Fibroblast of lung (primary cell): ENCODE measurements around the gene MAGEL2. TPM values are rescaled to one million over a fixed set of nuclear protein-coding genes. Genes with fewer than 3 reads are reported as not detected.

Source experiments
- DNase-seq, 2 donors: peaks; one replicate each; pipeline versions ENCODE4 v3.0.0 to v3.0.0-alpha.2; 2010; ENCODE audit warnings: low read depth in 2 of 2
- H2AFZ ChIP-seq: 2 replicates; pipeline ENCODE4 v1.5.1; 2012; ENCODE audit warnings: low read length, control low read depth, inconsistent platforms
- H3K27ac ChIP-seq: 2 replicates; pipeline ENCODE4 v1.5.1; 2011; ENCODE audit warnings: low read length, control low read depth; ENCODE audit not compliant: insufficient read depth
- H3K27me3 ChIP-seq: 2 replicates; pipeline ENCODE4 v1.5.1; 2011; ENCODE audit warnings: mild to moderate bottlenecking, low read length; ENCODE audit not compliant: control insufficient read depth, insufficient read depth
- H3K36me3 ChIP-seq: 2 replicates; pipeline ENCODE4 v1.5.1; 2011; ENCODE audit warnings: low read length; ENCODE audit not compliant: control insufficient read depth, insufficient read depth
- H3K4me1 ChIP-seq: 2 replicates; pipeline ENCODE4 v1.5.1; 2011; ENCODE audit warnings: low read length; ENCODE audit not compliant: control insufficient read depth, insufficient read depth; ENCODE audit errors: extremely low read depth
- H3K4me2 ChIP-seq: 2 replicates; pipeline ENCODE4 v1.5.1; 2011; ENCODE audit warnings: low read length, control low read depth; ENCODE audit not compliant: insufficient read depth; ENCODE audit errors: extremely low read depth
- H3K4me3 ChIP-seq, 4 experiments: fragments of 200-600 bp in 1 of 4; sonication (generic) in 1 of 4; replicated peaks in 1 of 4; 2 replicates each; pipeline ENCODE4 v1.5.1; 2011 to 2016; ENCODE audit warnings: low read length in 4 of 4, low read depth in 3 of 4, mild to moderate bottlenecking in 3 of 4, control low read depth in 2 of 4, inconsistent platforms in 1 of 4, mixed read lengths in 1 of 4; ENCODE audit not compliant: insufficient read depth in 1 of 4; ENCODE audit errors: control extremely low read depth in 1 of 4
- H3K79me2 ChIP-seq: 2 replicates; pipeline ENCODE4 v1.5.1; 2012; ENCODE audit warnings: mild to moderate bottlenecking, low read length, inconsistent platforms; ENCODE audit not compliant: control insufficient read depth, insufficient read depth
- H3K9ac ChIP-seq: 2 replicates; pipeline ENCODE4 v1.5.1; 2011; ENCODE audit warnings: mild to moderate bottlenecking, low read length, control low read depth; ENCODE audit not compliant: insufficient read depth
- H3K9me3 ChIP-seq: 2 replicates; pipeline ENCODE4 v1.5.1; 2012; ENCODE audit warnings: low read depth, low read length; ENCODE audit not compliant: control insufficient read depth, insufficient read depth
- H4K20me1 ChIP-seq: 2 replicates; pipeline ENCODE4 v1.5.1; 2011; ENCODE audit warnings: low read length; ENCODE audit not compliant: control insufficient read depth, insufficient read depth; ENCODE audit errors: extremely low read depth
- CTCF ChIP-seq, 2 donors: IDR thresholded peaks in 1 of 2; conservative IDR thresholded peaks in 1 of 2; 1 replicate in 1 of 2; 2 replicates in 1 of 2; pipeline ENCODE4 v1.5.1; 2011 to 2012; ENCODE audit warnings: low read length in 2 of 2, control low read depth in 1 of 2, inconsistent platforms in 1 of 2, low read depth in 1 of 2, mild to moderate bottlenecking in 1 of 2
- EZH2 ChIP-seq: IDR thresholded peaks from 2 replicates; pipeline ENCODE4 v1.5.1; 2012; ENCODE audit warnings: low read length, control low read depth, mild to moderate bottlenecking; ENCODE audit errors: missing control alignments
- polyA plus RNA-seq, 2 donors: library from polyadenylated mRNA; depleted of rRNA in 1 of 2; stranded (reverse) in 1 of 2; unstranded in 1 of 2; fragments of >200 nt; gene quantifications; 2 replicates each; pipeline ENCODE4 v1.2.1, GENCODE V29; 2011 to 2012; ENCODE audit warnings: missing spikeins in 1 of 2
- total RNA-seq: library from RNA; depleted of rRNA; stranded (reverse); fragments of >200 nt; gene quantifications from 2 replicates; pipeline ENCODE4 v1.2.1, GENCODE V29; 2014

MAGEL2 gene
- total and polyA plus RNA-seq, 2 donors (not counting 1 experiment from before 2014, with no cell fraction given): under 0.01 TPM; not detected in 1

- DNase-seq: no peak
- H3K9me3 ChIP-seq: no peaks in the 10 kb centered on the region
- H3K9ac ChIP-seq: no peak overlapping the region
- no peak for TF ChIP-seq EZH2
- H3K4me2 ChIP-seq: no peak overlapping the region
- no peak overlapping the region for H3K27ac ChIP-seq
- no peak overlapping the region for H3K4me3 ChIP-seq
- H2AFZ ChIP-seq: no peak overlapping the region
- H3K79me2 ChIP-seq: no peaks in the 10 kb centered on the region
- no peaks in the 10 kb centered on the region for H3K36me3 ChIP-seq
- H3K4me1 ChIP-seq: no peaks in the 10 kb centered on the region
- no peaks in the 10 kb centered on the region for H4K20me1 ChIP-seq
- H3K27me3 ChIP-seq: no peaks in the 10 kb centered on the region
Observed at GRCh38 chr15:23646165-23647000, 1.3 kb downstream of the MAGEL2 start.

GRCh38 chr15:23645371-23646164, 2.1 kb downstream of the MAGEL2 start:
- TF ChIP-seq EZH2: no peak
- no peak for TF ChIP-seq CTCF (conservative IDR thresholded peaks at IDR 0.05 in 1 of 2, IDR thresholded peaks at IDR 0.05 in 1 of 2; ENCODE audit: low read depth in 1 of 2, low read length in 2 of 2)
- no peak for DNase-seq
- H3K27ac ChIP-seq: no peak overlapping the region
- H2AFZ ChIP-seq: no peak overlapping the region
- H3K9ac ChIP-seq: no peak overlapping the region
- no peaks in the 10 kb centered on the region for H3K79me2 ChIP-seq
- no peaks in the 10 kb centered on the region for H3K27me3 ChIP-seq
- H3K4me1 ChIP-seq: no peaks in the 10 kb centered on the region
- H3K36me3 ChIP-seq: no peaks in the 10 kb centered on the region
- H3K9me3 ChIP-seq: no peaks in the 10 kb centered on the region
- no peak overlapping the region for H3K4me3 ChIP-seq
- no peak overlapping the region for H3K4me2 ChIP-seq
- H4K20me1 ChIP-seq: no peaks in the 10 kb centered on the region

- H3K9ac ChIP-seq: no peak overlapping the region
- no peak overlapping the region for H3K4me2 ChIP-seq
- TF ChIP-seq CTCF (conservative IDR thresholded peaks at IDR 0.05 in 1 of 2, IDR thresholded peaks at IDR 0.05 in 1 of 2; ENCODE audit: low read depth in 1 of 2, low read length in 2 of 2) (no peak), EZH2 (no peak)
Observed at GRCh38 chr15:23644829-23645228, 2.8 kb downstream of the MAGEL2 start.

More at GRCh38 chr15:23644829-23645228, 2.8 kb downstream of the MAGEL2 start:
- Histone ChIP-seq H4K20me1 (no peaks in the 10 kb centered on the region), H2AFZ (no peak overlapping the region), H3K79me2 (no peaks in the 10 kb centered on the region), H3K27ac (no peak overlapping the region), H3K4me3 (no peak overlapping the region), H3K27me3 (no peaks in the 10 kb centered on the region), H3K36me3 (no peaks in the 10 kb centered on the region), H3K4me1 (no peaks in the 10 kb centered on the region), H3K9me3 (no peaks in the 10 kb centered on the region)
- no peak for DNase-seq
